HG03095 (cell line): Measurements from ENCODE around the gene EMP1.
"Not testable (repeated sequence)": the region's sequence is repeated elsewhere in the genome, so short reads cannot be mapped to it uniquely, and the experiment has no call there.

Experiments used
- ATAC-seq: cut with Tn5 transposase; IDR thresholded peaks from one replicate; pipeline ENCODE4 v1.9.1; 2021; ENCODE audit warnings: moderate library complexity; ENCODE audit not compliant: unreplicated experiment

Gene EMP1

DNA sequence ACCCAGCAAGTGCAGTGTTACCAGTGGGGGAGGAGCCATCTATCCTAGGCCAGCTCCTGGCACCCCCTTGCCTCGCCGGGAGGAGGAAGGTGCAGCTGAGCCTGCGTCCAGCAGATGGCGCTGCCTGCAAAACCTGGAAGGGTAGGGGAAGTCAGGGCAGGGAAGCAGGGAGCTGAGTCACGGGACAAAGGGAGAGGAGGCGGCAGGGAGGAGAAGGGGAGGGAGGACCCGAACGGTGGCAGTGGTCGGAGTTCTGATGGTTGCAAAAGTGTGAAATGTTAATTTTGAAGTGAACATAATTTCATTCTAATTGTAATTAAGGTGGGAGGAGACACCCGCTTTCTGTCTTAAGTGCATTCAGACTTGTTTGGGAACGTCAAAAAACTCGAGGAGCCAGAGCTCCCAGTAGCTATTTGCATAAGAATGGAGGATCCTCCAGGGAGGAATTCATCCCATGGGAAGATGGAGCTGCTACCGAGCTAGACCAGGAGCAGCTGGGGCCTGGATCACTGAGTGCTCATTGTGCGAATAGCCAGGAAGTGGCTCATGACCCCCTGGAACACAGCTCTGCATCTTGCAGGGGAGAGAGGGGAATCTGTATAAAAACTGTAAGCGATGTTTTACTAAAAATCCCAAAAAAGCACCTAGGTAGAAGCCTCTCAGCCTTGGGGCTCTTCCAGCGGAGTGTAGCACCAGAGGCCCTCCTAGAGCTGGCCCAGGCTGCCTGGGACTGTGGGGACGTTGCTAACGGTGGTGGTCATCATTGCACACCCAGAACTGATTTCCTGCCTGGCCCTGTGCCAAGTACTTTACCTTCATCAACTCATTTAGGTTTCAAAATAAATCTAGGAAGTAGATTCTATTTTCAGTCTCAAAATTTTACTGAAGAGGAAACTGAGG, 59.5 kb downstream of the EMP1 start:
- peak; percentile 96 for ATAC-seq

DNA sequence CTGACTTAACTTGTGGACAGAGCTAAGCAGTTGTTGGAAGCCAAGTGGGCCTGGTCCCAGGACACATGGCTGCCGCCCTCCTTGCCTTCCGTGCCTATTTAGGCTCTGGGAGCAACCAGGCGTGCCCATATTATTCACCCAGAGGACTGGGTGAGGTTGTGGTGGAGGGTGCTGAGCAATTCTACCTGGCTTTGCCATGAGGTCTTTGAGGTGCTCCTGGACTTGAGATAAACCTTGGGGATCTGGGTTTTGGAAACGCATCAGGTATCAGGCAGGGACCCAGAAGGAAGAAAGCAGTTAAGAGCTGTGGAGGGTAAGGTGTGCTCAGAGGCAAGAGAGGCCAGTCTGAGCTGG, 60.1 kb downstream of the EMP1 start:
- no peak for ATAC-seq

DNA sequence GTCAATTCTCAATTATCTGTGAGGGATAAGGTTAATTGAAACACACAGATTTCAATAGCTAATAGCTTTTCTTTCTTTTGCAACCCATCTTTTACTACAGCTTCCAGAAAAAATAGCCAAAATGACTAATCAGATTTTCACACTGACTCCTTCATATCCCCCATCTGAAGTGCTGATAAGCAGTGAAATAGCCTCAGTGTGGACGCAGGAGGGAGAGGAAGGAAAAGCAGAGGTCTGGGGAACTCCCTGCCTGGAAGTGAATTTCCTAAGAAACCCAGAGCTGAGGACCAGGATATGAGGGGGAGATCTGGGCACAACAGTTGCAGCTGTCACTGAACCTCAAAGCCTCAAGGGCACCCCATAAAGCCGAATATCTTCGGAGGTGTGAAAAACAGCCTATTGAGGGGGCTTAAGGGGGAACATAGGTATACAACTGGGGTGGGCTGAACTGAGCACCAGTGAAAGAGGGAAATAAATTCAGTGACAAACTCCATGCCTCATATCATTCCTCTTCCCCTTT, 60.9 kb downstream of the EMP1 start:
- no peak for ATAC-seq

DNA sequence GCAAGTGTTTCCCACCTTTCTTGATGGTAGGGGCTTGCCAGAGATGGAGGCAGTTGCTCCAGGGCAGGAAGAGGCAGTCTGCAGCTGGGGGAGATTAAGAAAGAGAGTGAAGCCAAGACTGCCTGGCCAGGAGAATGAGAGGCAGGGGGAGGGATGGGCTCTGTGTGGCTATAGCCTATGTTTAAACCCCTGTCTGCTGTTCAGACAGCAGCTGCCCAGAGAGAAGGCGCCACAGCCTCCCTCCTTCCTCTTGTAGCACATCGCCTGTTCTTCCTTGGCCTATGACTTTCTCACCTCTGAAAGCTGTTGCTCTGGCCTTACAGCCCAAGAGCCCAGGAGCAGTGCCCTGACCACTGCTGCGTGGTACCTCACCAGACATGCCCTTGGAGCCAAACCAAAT, 61.7 kb downstream of the EMP1 start:
- no peak for ATAC-seq

DNA sequence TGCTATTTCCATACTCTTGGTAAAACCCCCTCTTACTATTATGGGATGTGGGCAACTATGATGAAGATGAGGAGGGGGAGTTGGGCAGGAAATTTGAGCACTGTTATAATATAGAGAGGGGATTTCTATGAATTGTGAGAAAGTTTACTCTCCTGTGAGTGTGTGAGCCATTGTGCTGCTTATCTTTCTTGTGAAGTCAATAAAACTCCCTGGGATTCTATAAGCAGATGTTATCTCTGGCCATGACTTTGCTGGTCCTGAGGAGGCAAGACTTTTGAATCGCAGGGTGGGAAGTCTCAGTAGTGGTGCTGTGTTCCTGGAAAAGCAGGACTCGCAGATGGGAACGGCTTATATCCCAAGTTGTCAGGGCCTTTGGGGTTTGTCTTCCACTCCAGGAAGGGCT, 62.2 kb downstream of the EMP1 start:
- ATAC-seq = no peak

DNA sequence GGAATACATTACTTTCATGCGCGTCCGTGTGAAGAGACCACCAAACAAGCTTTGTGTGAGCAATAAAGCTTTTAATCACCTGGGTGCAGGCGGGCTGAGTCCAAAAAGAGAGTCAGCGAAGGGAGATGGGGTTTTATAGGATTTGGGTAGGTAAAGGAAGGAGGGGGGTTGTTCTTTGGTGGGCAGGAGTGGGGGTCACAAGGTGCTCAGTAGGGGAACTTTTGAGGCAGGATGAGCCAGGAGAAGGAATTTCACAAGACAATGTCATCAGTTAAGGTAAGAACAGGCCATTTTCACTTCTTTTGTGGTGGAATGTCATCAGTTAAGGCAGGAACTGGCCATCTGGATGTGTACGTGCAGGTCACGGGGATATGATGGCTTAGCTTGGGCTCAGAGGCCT, 63.1 kb downstream of the EMP1 start:
- ATAC-seq = not testable (repeated sequence)

DNA sequence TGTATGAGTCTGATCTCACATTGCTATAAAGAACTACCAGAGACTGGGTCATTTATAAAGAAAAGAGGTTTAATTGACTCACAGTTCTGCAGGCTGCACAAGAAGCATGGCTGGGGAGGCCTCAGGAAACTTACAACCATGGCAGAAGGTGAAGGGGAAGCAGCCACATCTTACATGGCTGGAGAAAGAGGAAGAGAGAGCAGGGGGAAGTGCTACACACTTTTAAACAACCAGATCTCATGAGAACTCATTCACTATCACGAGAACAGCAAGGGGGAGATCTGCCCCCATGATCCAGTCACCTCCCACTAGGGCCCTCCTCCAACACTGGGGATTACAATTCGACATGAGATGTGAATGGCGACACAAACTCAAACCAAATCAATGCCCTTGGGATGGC, 71.3 kb downstream of the EMP1 start:
- not testable (repeated sequence) for ATAC-seq

DNA sequence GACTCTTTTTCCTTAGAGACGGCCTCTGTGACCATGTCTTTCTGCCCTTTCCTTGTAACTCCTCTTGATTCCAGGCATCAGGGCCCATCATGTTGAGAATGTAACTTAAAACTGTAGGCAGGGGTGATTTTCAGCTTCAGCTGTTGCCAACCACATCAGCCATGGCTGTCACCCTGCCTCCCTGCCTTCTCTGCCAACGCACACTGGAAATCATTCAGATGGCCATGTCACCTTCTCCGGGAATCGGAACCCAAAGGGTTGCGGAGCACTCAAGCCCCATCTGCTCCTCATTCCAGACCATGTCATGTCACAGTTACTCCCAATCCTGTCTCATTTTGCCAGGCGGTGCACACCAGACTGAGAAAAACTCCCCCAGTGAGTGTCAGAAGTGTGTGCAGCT, 72.1 kb downstream of the EMP1 start:
- ATAC-seq = no peak
